ENCODE measurements around the gene ACO2.

ACO2 gene

GRCh38 chr22:41469218-41469851, 418 bp downstream of the ACO2 start:
- TF ChIP-seq CTCF (IDR thresholded peaks at IDR 0.05) = no peak
- peak overlapping the region; percentile 98 for H3K27ac ChIP-seq
- peak overlapping the region; percentile 83 to 95 for H3K4me3 ChIP-seq (ENCODE audit: low read depth in 1 of 2, low read length in 1 of 2)
- peaks cover 18 to 20% of the 10 kb centered on the region in 2 experiments for H3K4me1 ChIP-seq (ENCODE audit: control insufficient read depth in 1 of 2, insufficient read depth in 1 of 2, low read depth in 1 of 2, low read length in 1 of 2)
- no peaks in the 10 kb centered on the region for H3K27me3 ChIP-seq
- peaks cover 36% of the 10 kb centered on the region for H3K36me3 ChIP-seq
- no peaks in the 10 kb centered on the region for H3K9me3 ChIP-seq

GRCh38 chr22:41470886-41471285, 2.0 kb downstream of the ACO2 start:
- H3K27ac ChIP-seq = no peak overlapping the region
- H3K9me3 ChIP-seq = no peaks in the 10 kb centered on the region
- no peak overlapping the region for H3K4me3 ChIP-seq (ENCODE audit: low read depth in 1 of 2, low read length in 1 of 2)
- H3K27me3 ChIP-seq = no peaks in the 10 kb centered on the region
- peaks cover 21% of the 10 kb centered on the region for H3K36me3 ChIP-seq
- H3K4me1 ChIP-seq (ENCODE audit: control insufficient read depth in 1 of 2, insufficient read depth in 1 of 2, low read depth in 1 of 2, low read length in 1 of 2) = peaks cover 18 to 20% of the 10 kb centered on the region in 2 experiments
- TF ChIP-seq CTCF (IDR thresholded peaks at IDR 0.05) = no peak

GRCh38 chr22:41471568-41471967, 2.7 kb downstream of the ACO2 start:
- no peaks in the 10 kb centered on the region for H3K9me3 ChIP-seq
- H3K27me3 ChIP-seq = no peaks in the 10 kb centered on the region
- no peak overlapping the region for H3K4me3 ChIP-seq (ENCODE audit: low read depth in 1 of 2, low read length in 1 of 2)
- peaks cover 14% of the 10 kb centered on the region for H3K36me3 ChIP-seq
- no peak for TF ChIP-seq CTCF (IDR thresholded peaks at IDR 0.05)
- peaks cover 18 to 20% of the 10 kb centered on the region in 2 experiments for H3K4me1 ChIP-seq (ENCODE audit: control insufficient read depth in 1 of 2, insufficient read depth in 1 of 2, low read depth in 1 of 2, low read length in 1 of 2)
- no peak overlapping the region for H3K27ac ChIP-seq

- peaks cover 9 to 13% of the 10 kb centered on the region in 2 experiments for H3K4me1 ChIP-seq (ENCODE audit: control insufficient read depth in 1 of 2, insufficient read depth in 1 of 2, low read depth in 1 of 2, low read length in 1 of 2)
- H3K4me3 ChIP-seq (ENCODE audit: low read depth in 1 of 2, low read length in 1 of 2) = no peak overlapping the region
- H3K27ac ChIP-seq = no peak overlapping the region
- TF ChIP-seq CTCF (IDR thresholded peaks at IDR 0.05) = no peak
- no peaks in the 10 kb centered on the region for H3K9me3 ChIP-seq
- H3K36me3 ChIP-seq = no peaks in the 10 kb centered on the region
- no peaks in the 10 kb centered on the region for H3K27me3 ChIP-seq
Observed at GRCh38 chr22:41474872-41475451, 6.0 kb downstream of the ACO2 start.

- Histone ChIP-seq H3K36me3 (peaks cover 7% of the 10 kb centered on the region), H3K27me3 (no peaks in the 10 kb centered on the region), H3K9me3 (no peaks in the 10 kb centered on the region), H3K27ac (no peak overlapping the region), H3K4me3 (ENCODE audit: low read depth in 1 of 2, low read length in 1 of 2) (no peak overlapping the region), H3K4me1 (ENCODE audit: control insufficient read depth in 1 of 2, insufficient read depth in 1 of 2, low read depth in 1 of 2, low read length in 1 of 2) (peaks cover 7 to 10% of the 10 kb centered on the region in 2 experiments)
- no peak for TF ChIP-seq CTCF (IDR thresholded peaks at IDR 0.05)
Observed at GRCh38 chr22:41478473-41478872, 9.6 kb downstream of the ACO2 start.

All from neutrophil (primary cell).